SK-N-SH (cell line): ENCODE measurements around the gene SH3BP1. TPM values are rescaled to one million over a fixed set of nuclear protein-coding genes. Genes with fewer than 3 reads are reported as not detected.

Source experiments
- CTCF ChIA-PET: fragments of 300-600, 350-600 bp; formaldehyde crosslinking; extraction: SDS; loops from one replicate; lab custom pipeline; 2021; lab: Yijun Ruan, JAX
- POLR2A ChIA-PET: fragments of 350-600 bp; sonication (Branson Sonifier 250); formaldehyde crosslinking; extraction: SDS; loops from one replicate; lab custom pipeline; 2020; ENCODE audit warnings: antibody characterized with exemption, inconsistent platforms; lab: Yijun Ruan, JAX
- DNase-seq: peaks from one replicate; pipeline ENCODE4 v3.0.0; 2012
- H2AFZ ChIP-seq: fragments of 200-600 bp; sonication (generic); 2 replicates; pipeline ENCODE4 v1.8.1; 2016; ENCODE audit warnings: antibody characterized with exemption, mild to moderate bottlenecking, low read depth
- H3F3A ChIP-seq: fragments of 200-600 bp; sonication (generic); replicated peaks from 2 replicates; pipeline ENCODE3; 2016; ENCODE audit warnings: antibody characterized with exemption, mild to moderate bottlenecking; ENCODE audit not compliant: insufficient read depth
- H3K27ac ChIP-seq, 2 experiments: fragments of 200-500 bp in 1 of 2; fragments of 200-600 bp in 1 of 2; sonication (Bioruptor generic) in 1 of 2; sonication (generic), shearing (Covaris generic) in 1 of 2; 2 replicates each; pipeline versions ENCODE4 v1.5.1 to v1.6.1; 2014 to 2016; ENCODE audit warnings: low read depth in 2 of 2, inconsistent platforms in 1 of 2, low read length in 1 of 2, mild to moderate bottlenecking in 1 of 2, mixed read lengths in 1 of 2
- H3K27me3 ChIP-seq: fragments of 200-600 bp; sonication (generic), shearing (Covaris generic); 2 replicates; pipeline ENCODE4 v1.6.1; 2016; ENCODE audit warnings: mixed run types; ENCODE audit not compliant: insufficient read depth
- H3K36me3 ChIP-seq, 2 experiments: fragments of 200-500 bp in 1 of 2; fragments of 200-600 bp in 1 of 2; sonication (Bioruptor generic) in 1 of 2; sonication (generic) in 1 of 2; replicated peaks in 1 of 2; 2 replicates each; pipeline versions ENCODE3 to v1.5.1; 2014 to 2016; ENCODE audit warnings: low read length in 1 of 2, mild to moderate bottlenecking in 1 of 2; ENCODE audit not compliant: insufficient read depth in 2 of 2, control insufficient read depth in 1 of 2
- H3K4me1 ChIP-seq, 2 experiments: fragments of 200-500 bp in 1 of 2; fragments of 200-600 bp in 1 of 2; sonication (Bioruptor generic) in 1 of 2; sonication (generic), shearing (Covaris generic) in 1 of 2; 2 replicates each; pipeline versions ENCODE4 v1.5.1 to v1.6.1; 2014 to 2016; ENCODE audit warnings: low read depth in 1 of 2, low read length in 1 of 2, mixed run types in 1 of 2; ENCODE audit not compliant: insufficient read depth in 2 of 2, control insufficient read depth in 1 of 2
- H3K4me2 ChIP-seq: fragments of 200-600 bp; sonication (generic), shearing (Covaris generic); 2 replicates; pipeline ENCODE4 v1.6.1; 2017; ENCODE audit warnings: mixed run types
- H3K4me3 ChIP-seq, 2 experiments: fragments of 200-500 bp in 1 of 2; fragments of 200-600 bp in 1 of 2; sonication (Bioruptor generic) in 1 of 2; sonication (generic), shearing (Covaris generic) in 1 of 2; 2 replicates each; pipeline versions ENCODE4 v1.5.1 to v1.8.1; 2014 to 2016; ENCODE audit warnings: low read depth in 2 of 2, inconsistent platforms in 1 of 2, low read length in 1 of 2, mild to moderate bottlenecking in 1 of 2, mixed read lengths in 1 of 2, moderate library complexity in 1 of 2
- H3K79me2 ChIP-seq: fragments of 200-600 bp; sonication (generic); 2 replicates; pipeline ENCODE4 v1.8.1; 2017; ENCODE audit warnings: mild to moderate bottlenecking; ENCODE audit not compliant: insufficient read depth
- H3K9ac ChIP-seq: fragments of 200-600 bp; sonication (generic); 2 replicates; pipeline ENCODE4 v1.6.1; 2017; ENCODE audit warnings: mixed run types
- H3K9me2 ChIP-seq: fragments of 200-600 bp; sonication (generic); 2 replicates; pipeline ENCODE4 v1.6.1; 2017; ENCODE audit warnings: mixed run types
- H3K9me3 ChIP-seq: fragments of 200-600 bp; sonication (generic); 2 replicates; pipeline ENCODE4 v1.6.1; 2017; ENCODE audit warnings: mixed run types, mild to moderate bottlenecking, moderate library complexity
- H4K20me1 ChIP-seq: fragments of 200-600 bp; sonication (generic); 2 replicates; pipeline ENCODE4 v1.6.1; 2017; ENCODE audit warnings: mild to moderate bottlenecking, mixed run types; ENCODE audit not compliant: insufficient read depth
- CHD2 ChIP-seq: fragments of 150-350 bp; IDR thresholded peaks from 2 replicates; pipeline ENCODE4 v1.6.1; 2018; ENCODE audit warnings: low read length; ENCODE audit not compliant: partially characterized antibody
- CTCF ChIP-seq: fragments of 200-600 bp; sonication (generic); IDR thresholded peaks from 2 replicates; pipeline ENCODE4 v1.6.1; 2017; ENCODE audit warnings: antibody characterized with exemption, mild to moderate bottlenecking, moderate library complexity
- ELF1 ChIP-seq: IDR thresholded peaks from 2 replicates; pipeline ENCODE4 v1.4.0; 2012
- EP300 ChIP-seq, 2 experiments: IDR thresholded peaks; 2 replicates each; pipeline versions ENCODE4 v1.4.0 to v1.6.1; 2012; ENCODE audit warnings: borderline replicate concordance in 1 of 2, low read depth in 1 of 2, low read length in 1 of 2
- EZH2phosphoT487 ChIP-seq: fragments of 200-600 bp; sonication (generic); IDR thresholded peaks from 2 replicates; pipeline ENCODE4 v1.6.1; 2017; ENCODE audit warnings: low read depth, mixed run types, mild to moderate bottlenecking, antibody characterized with exemption, moderate library complexity, borderline replicate concordance
- FOSL2 ChIP-seq: IDR thresholded peaks from 2 replicates; pipeline ENCODE4 v1.4.0; 2012; ENCODE audit warnings: low read depth, mild to moderate bottlenecking, moderate library complexity, borderline replicate concordance
- FOXJ3 ChIP-seq: sonication (generic); formaldehyde crosslinking; IDR thresholded peaks from 2 replicates; pipeline ENCODE4 v1.5.1; 2020; ENCODE audit warnings: mild to moderate bottlenecking, missing genetic modification reagents
- FOXM1 ChIP-seq: IDR thresholded peaks from 2 replicates; pipeline ENCODE4 v1.4.0; 2012; ENCODE audit warnings: low read depth, mild to moderate bottlenecking
- GABPA ChIP-seq: IDR thresholded peaks from 2 replicates; pipeline ENCODE4 v1.4.0; 2012; ENCODE audit warnings: low read depth, mild to moderate bottlenecking
- GATA2 ChIP-seq: sonication (generic); formaldehyde crosslinking; IDR thresholded peaks from 2 replicates; pipeline ENCODE4 v1.5.0; 2020; ENCODE audit warnings: mild to moderate bottlenecking, missing genetic modification reagents
- JUND ChIP-seq: IDR thresholded peaks from 2 replicates; pipeline ENCODE4 v1.4.0; 2012
- MAX ChIP-seq: IDR thresholded peaks from 2 replicates; pipeline ENCODE4 v1.4.0; 2012; ENCODE audit warnings: low read depth
- MEF2A ChIP-seq: IDR thresholded peaks from 2 replicates; pipeline ENCODE4 v1.4.0; 2012; ENCODE audit warnings: low read depth, borderline replicate concordance
- NFIC ChIP-seq: IDR thresholded peaks from 2 replicates; pipeline ENCODE4 v1.4.0; 2012; ENCODE audit warnings: borderline replicate concordance
- POLR2AphosphoS5 ChIP-seq: IDR thresholded peaks from 2 replicates; pipeline ENCODE4 v1.6.1; 2012; ENCODE audit warnings: low read depth, low read length
- RAD21 ChIP-seq: IDR thresholded peaks from 2 replicates; pipeline ENCODE4 v1.6.1; 2012; ENCODE audit warnings: mild to moderate bottlenecking, low read length
- RFX5 ChIP-seq: IDR thresholded peaks from 2 replicates; pipeline ENCODE4 v1.6.1; 2012; ENCODE audit warnings: mild to moderate bottlenecking, improper control_type of control experiment, low read length
- RXRA ChIP-seq: IDR thresholded peaks from 2 replicates; pipeline ENCODE4 v1.4.0; 2012; ENCODE audit warnings: low read depth, mild to moderate bottlenecking, borderline replicate concordance
- TAF1 ChIP-seq: IDR thresholded peaks from 2 replicates; pipeline ENCODE4 v1.6.1; 2012; ENCODE audit warnings: low read depth, mild to moderate bottlenecking, low read length, moderate library complexity, borderline replicate concordance
- USF2 ChIP-seq: fragments of 150-350 bp; IDR thresholded peaks from 2 replicates; pipeline ENCODE4 v1.6.1; 2017; ENCODE audit warnings: antibody characterized with exemption, low read length, low read depth, borderline replicate concordance
- YY1 ChIP-seq: IDR thresholded peaks from 2 replicates; pipeline ENCODE4 v1.4.0; 2012; ENCODE audit warnings: low read depth, mild to moderate bottlenecking
- WGBS: methylation state at CpG from one replicate; pipeline ENCODE4 v1.1.6; 2017; ENCODE audit warnings: low lambda C conversion rate; 5-methylcytosine and 5-hydroxymethylcytosine counted together
- polyA plus RNA-seq, 3 experiments: library from polyadenylated mRNA; depleted of rRNA; stranded (reverse); fragments of >200 nt; gene quantifications; 2 replicates each; pipeline ENCODE4 v1.2.3, GENCODE V29; 2012

Gene SH3BP1
- polyA plus RNA-seq, 1 of the 3 experiments (the other 2 are of a cell fraction), result 8.9 TPM

- H3K4me3 ChIP-seq, result no peak overlapping the region
- H3K4me1 ChIP-seq, result peaks cover 0 to 4% of the 10 kb centered on the region in 2 experiments; a peak in 1 of 4 replicates
- H3K27me3 ChIP-seq, result no peaks in the 10 kb centered on the region
- TF ChIP-seq CHD2 (no peak), GATA2 (CRISPR knock-in tag) (no peak), GABPA (no peak), EP300 (IDR thresholded peaks at IDR 0.05; ENCODE audit: borderline replicate concordance in 1 of 2, low read depth in 1 of 2, low read length in 1 of 2) (no peak)
- DNase-seq, result no peak
- no peak overlapping the region for H3K4me2 ChIP-seq
- H2AFZ ChIP-seq, result no peak overlapping the region
- H3K79me2 ChIP-seq, result no peaks in the 10 kb centered on the region
- POLR2A ChIA-PET, result interaction anchor here (1.6 to 1.8 kb wide), 2 partner anchors 8 to 12 kb away, joined by 6 to 8 read pairs; no protein-coding TSS in a partner anchor
- 98% methylated on average over 9 of the region's 14 CpGs for WGBS
- no peaks in the 10 kb centered on the region for H3K9me2 ChIP-seq
- H3K36me3 ChIP-seq, result peaks cover 5 to 32% of the 10 kb centered on the region in 2 experiments
- no peak overlapping the region for H3K9ac ChIP-seq
- CTCF ChIA-PET, result interaction anchor here (1.0 to 34.3 kb wide), 8 partner anchors 8 to 109 kb away, joined by 3 to 898 read pairs (median 6); partner anchors contain the start of genes LGALS1, NOL12 and PDXP
- H3K27ac ChIP-seq, result no peak overlapping the region
- no peaks in the 10 kb centered on the region for H3K9me3 ChIP-seq
- no peaks in the 10 kb centered on the region for H4K20me1 ChIP-seq
- H3F3A ChIP-seq, result peaks cover 11% of the 10 kb centered on the region
Measured at GRCh38 chr22:37625737-37626136, 13.7 kb upstream of the SH3BP1 start.

- H3K27me3 ChIP-seq, result no peaks in the 10 kb centered on the region
- DNase-seq, result no peak
- H3K4me2 ChIP-seq, result no peak overlapping the region
- H3K4me1 ChIP-seq, result peaks cover 0 to 4% of the 10 kb centered on the region in 2 experiments; a peak in 1 of 4 replicates
- no peaks in the 10 kb centered on the region for H3K9me3 ChIP-seq
- H3K27ac ChIP-seq, result no peak overlapping the region
- H4K20me1 ChIP-seq, result no peaks in the 10 kb centered on the region
- H3K4me3 ChIP-seq, result no peak overlapping the region
- no peaks in the 10 kb centered on the region for H3K9me2 ChIP-seq
- ChIA-PET POLR2A (interaction anchor here (1.6 to 1.8 kb wide), 2 partner anchors 8 to 11 kb away, joined by 6 to 8 read pairs; no protein-coding TSS in a partner anchor), CTCF (interaction anchor here (1.2 to 34.3 kb wide), 6 partner anchors 11 to 108 kb away, joined by 3 to 898 read pairs (median 6); partner anchors contain the start of genes LGALS1, NOL12 and PDXP)
- H3K79me2 ChIP-seq, result no peaks in the 10 kb centered on the region
- TF ChIP-seq YY1, result no peak
- TF ChIP-seq EZH2phosphoT487, result no peak
- TF ChIP-seq CHD2, result no peak
- TF ChIP-seq ELF1, result no peak
- no peak for TF ChIP-seq CTCF
- TF ChIP-seq POLR2AphosphoS5, result no peak
- no peak for TF ChIP-seq GABPA
- TF ChIP-seq FOXM1, result no peak
- no peak for TF ChIP-seq TAF1
- TF ChIP-seq RAD21, result no peak
- no peak for TF ChIP-seq FOXJ3 (CRISPR knock-in tag)
- TF ChIP-seq GATA2 (CRISPR knock-in tag), result no peak
- no peak for TF ChIP-seq JUND
- no peak for TF ChIP-seq RFX5
- TF ChIP-seq USF2, result no peak
- no peak for TF ChIP-seq NFIC
- TF ChIP-seq FOSL2, result no peak
- no peak for TF ChIP-seq MAX
- no peak for TF ChIP-seq MEF2A
- no peak for TF ChIP-seq RXRA
- H3K9ac ChIP-seq, result no peak overlapping the region
- WGBS, result 91% methylated on average over 6 of the region's 11 CpGs
- peaks cover 5 to 35% of the 10 kb centered on the region in 2 experiments for H3K36me3 ChIP-seq
- no peak overlapping the region for H2AFZ ChIP-seq
- H3F3A ChIP-seq, result peaks cover 11% of the 10 kb centered on the region
Measured at GRCh38 chr22:37626144-37626543, 13.3 kb upstream of the SH3BP1 start.
